K562 (cell line): Measurements from ENCODE around the gene LACC1. TPM values are rescaled to one million over a fixed set of nuclear protein-coding genes. Genes with fewer than 3 reads are reported as not detected.

Experiments
- NR3C1 ChIP-seq: sonication (generic); formaldehyde crosslinking; IDR thresholded peaks from 2 replicates; pipeline ENCODE4 v1.8.1; 2022; ENCODE audit warnings: missing genetic modification reagents
- RFX1 ChIP-seq: fragments of 450-650 bp; IDR thresholded peaks from 2 replicates; pipeline ENCODE4 v1.6.1; 2016; ENCODE audit warnings: mild to moderate bottlenecking, moderate library complexity
- SIN3A ChIP-seq, 2 experiments: fragments of 150-350 bp in 1 of 2; IDR thresholded peaks; 2 replicates each; pipeline ENCODE4 v1.6.1; 2011 to 2016; ENCODE audit warnings: borderline replicate concordance in 2 of 2, low read depth in 2 of 2, low read length in 2 of 2, mild to moderate bottlenecking in 2 of 2, moderate library complexity in 2 of 2; ENCODE audit not compliant: control insufficient read depth in 1 of 2
- SNRNP70 ChIP-seq: fragments of 200-400 bp; formaldehyde crosslinking; optimal IDR thresholded peaks from 2 replicates; pipeline ENCODE3; 2017; ENCODE audit warnings: low read depth, low read length
- SP1 ChIP-seq: sonication (generic); formaldehyde crosslinking; IDR thresholded peaks from 2 replicates; pipeline ENCODE4 v1.8.1; 2022; ENCODE audit warnings: mild to moderate bottlenecking, missing genetic modification reagents
- polyA plus RNA-seq, 8 experiments: library from polyadenylated mRNA; depleted of rRNA in 4 of 8; stranded (reverse) in 5 of 8; unstranded in 3 of 8; fragments of >200 nt; fragmentation: Nextera tagmentation in 2 of 8; fragmentation: Illumina TruSeq in 1 of 8; extraction: Ambion mirVana in 2 of 8; extraction: Trizol in 1 of 8; gene quantifications; 2 replicates each; pipeline versions ENCODE4 v1.2.1 to v1.2.3, GENCODE V29; 2011 to 2014; ENCODE audit warnings: inconsistent platforms in 1 of 8, missing spikeins in 1 of 8
- total RNA-seq, 7 experiments: library from RNA; depleted of rRNA in 6 of 7; stranded (reverse); fragments of >200 nt in 6 of 7; fragmentation: Illumina TruSeq in 2 of 7; extraction: Trizol in 2 of 7; gene quantifications; 2 replicates each; pipeline versions ENCODE4 v1.2.1 to v1.2.3, GENCODE V29; 2011 to 2021; ENCODE audit warnings: low replicate concordance in 1 of 7
- TF ChIP-seq, protein P1 (sequence below): fragments of 200-800 bp; sonication (Bioruptor generic); IDR thresholded peaks from 2 replicates; pipeline ENCODE4 v1.6.1; 2016; ENCODE audit warnings: missing genetic modification characterization, missing compliant biosample characterization

The LACC1 gene
- total and polyA plus RNA-seq, 9 of the 15 experiments (the other 6 are each of a cell fraction or from before 2014, with no cell fraction given) = 0.24 TPM; not detected in 8

DNA sequence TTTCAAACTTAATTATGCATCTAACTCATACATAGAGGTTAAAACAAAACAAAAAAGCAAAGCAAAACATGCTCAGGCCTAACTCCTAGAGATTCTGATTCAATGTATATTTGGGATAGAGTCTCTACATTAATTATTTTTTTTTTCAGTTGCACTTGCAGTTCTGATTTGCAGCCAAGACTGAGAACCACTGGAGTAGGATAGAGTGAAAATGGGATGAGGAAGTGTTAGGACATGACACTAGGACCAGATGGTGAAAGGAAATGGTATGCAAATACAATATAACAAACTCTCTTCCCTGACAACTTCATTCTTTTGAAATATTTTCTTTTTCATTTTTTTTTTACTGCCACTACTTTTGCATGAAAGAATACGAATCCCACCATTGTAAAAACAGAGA, 1.9 kb upstream of the LACC1 start (continued):
- TF ChIP-seq, protein P1, sequence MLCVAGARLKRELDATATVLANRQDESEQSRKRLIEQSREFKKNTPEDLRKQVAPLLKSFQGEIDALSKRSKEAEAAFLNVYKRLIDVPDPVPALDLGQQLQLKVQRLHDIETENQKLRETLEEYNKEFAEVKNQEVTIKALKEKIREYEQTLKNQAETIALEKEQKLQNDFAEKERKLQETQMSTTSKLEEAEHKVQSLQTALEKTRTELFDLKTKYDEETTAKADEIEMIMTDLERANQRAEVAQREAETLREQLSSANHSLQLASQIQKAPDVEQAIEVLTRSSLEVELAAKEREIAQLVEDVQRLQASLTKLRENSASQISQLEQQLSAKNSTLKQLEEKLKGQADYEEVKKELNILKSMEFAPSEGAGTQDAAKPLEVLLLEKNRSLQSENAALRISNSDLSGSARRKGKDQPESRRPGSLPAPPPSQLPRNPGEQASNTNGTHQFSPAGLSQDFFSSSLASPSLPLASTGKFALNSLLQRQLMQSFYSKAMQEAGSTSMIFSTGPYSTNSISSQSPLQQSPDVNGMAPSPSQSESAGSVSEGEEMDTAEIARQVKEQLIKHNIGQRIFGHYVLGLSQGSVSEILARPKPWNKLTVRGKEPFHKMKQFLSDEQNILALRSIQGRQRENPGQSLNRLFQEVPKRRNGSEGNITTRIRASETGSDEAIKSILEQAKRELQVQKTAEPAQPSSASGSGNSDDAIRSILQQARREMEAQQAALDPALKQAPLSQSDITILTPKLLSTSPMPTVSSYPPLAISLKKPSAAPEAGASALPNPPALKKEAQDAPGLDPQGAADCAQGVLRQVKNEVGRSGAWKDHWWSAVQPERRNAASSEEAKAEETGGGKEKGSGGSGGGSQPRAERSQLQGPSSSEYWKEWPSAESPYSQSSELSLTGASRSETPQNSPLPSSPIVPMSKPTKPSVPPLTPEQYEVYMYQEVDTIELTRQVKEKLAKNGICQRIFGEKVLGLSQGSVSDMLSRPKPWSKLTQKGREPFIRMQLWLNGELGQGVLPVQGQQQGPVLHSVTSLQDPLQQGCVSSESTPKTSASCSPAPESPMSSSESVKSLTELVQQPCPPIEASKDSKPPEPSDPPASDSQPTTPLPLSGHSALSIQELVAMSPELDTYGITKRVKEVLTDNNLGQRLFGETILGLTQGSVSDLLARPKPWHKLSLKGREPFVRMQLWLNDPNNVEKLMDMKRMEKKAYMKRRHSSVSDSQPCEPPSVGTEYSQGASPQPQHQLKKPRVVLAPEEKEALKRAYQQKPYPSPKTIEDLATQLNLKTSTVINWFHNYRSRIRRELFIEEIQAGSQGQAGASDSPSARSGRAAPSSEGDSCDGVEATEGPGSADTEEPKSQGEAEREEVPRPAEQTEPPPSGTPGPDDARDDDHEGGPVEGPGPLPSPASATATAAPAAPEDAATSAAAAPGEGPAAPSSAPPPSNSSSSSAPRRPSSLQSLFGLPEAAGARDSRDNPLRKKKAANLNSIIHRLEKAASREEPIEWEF (CRISPR knock-in tag) = no peak
- TF ChIP-seq RFX1 (no peak), SNRNP70 (no peak), SP1 (CRISPR knock-in tag) (no peak), SIN3A (IDR thresholded peaks at IDR 0.05; ENCODE audit: borderline replicate concordance in 2 of 2, control insufficient read depth in 1 of 2, low read depth in 2 of 2, low read length in 2 of 2) (no peak), NR3C1 (CRISPR knock-in tag) (no peak)
